Measurements from ENCODE around the gene CCDC9B. TPM values are rescaled to one million over a fixed set of nuclear protein-coding genes. Genes with fewer than 3 reads are reported as not detected.
A peak's percentile ranks its signal among the peaks of the same experiment; 100 is the strongest.

Gene CCDC9B
- polyA plus RNA-seq, 2 of the 4 experiments (the other 2 are of a cell fraction): 1.9 to 23.4 TPM

- FAIRE-seq (no peak), DNase-seq (ENCODE audit: low read depth in 1 of 2, low spot score in 1 of 2) (no peak), ATAC-seq (no peak)
- CTCF ChIA-PET: interaction anchor here (0.5 to 1.9 kb wide), 8 partner anchors 8 to 158 kb away, joined by 3 to 8 read pairs (median 4); no protein-coding TSS in a partner anchor
- TF ChIP-seq E2F6 (IDR thresholded peaks at IDR 0.05; ENCODE audit: borderline replicate concordance, low read depth): no peak
- no peak for TF ChIP-seq CBX8 (IDR thresholded peaks at IDR 0.05)
- no peak for TF ChIP-seq POLR2A (IDR thresholded peaks at IDR 0.05; ENCODE audit: low read length)
- TF ChIP-seq GATA3 (IDR thresholded peaks at IDR 0.05; ENCODE audit: borderline replicate concordance): no peak
- no peak for TF ChIP-seq HEYL (CRISPR knock-in tag; IDR thresholded peaks at IDR 0.05)
- TF ChIP-seq JUNB (IDR thresholded peaks at IDR 0.05): no peak
- TF ChIP-seq RNF2 (IDR thresholded peaks at IDR 0.05; ENCODE audit: borderline replicate concordance, low read depth): no peak
- no peak for TF ChIP-seq ELK1 (IDR thresholded peaks at IDR 0.05; ENCODE audit: low read depth, low read length)
- no peak for TF ChIP-seq TP53 (CRISPR knock-in tag; IDR thresholded peaks at IDR 0.05)
- no peak for TF ChIP-seq POLR2AphosphoS2 (conservative IDR thresholded peaks at IDR 0.05; ENCODE audit: low read length)
- TF ChIP-seq BHLHE40 (IDR thresholded peaks at IDR 0.05; ENCODE audit: low read depth, low read length): no peak
- TF ChIP-seq HOXB5 (CRISPR knock-in tag; IDR thresholded peaks at IDR 0.05): no peak
- TF ChIP-seq, protein P1, sequence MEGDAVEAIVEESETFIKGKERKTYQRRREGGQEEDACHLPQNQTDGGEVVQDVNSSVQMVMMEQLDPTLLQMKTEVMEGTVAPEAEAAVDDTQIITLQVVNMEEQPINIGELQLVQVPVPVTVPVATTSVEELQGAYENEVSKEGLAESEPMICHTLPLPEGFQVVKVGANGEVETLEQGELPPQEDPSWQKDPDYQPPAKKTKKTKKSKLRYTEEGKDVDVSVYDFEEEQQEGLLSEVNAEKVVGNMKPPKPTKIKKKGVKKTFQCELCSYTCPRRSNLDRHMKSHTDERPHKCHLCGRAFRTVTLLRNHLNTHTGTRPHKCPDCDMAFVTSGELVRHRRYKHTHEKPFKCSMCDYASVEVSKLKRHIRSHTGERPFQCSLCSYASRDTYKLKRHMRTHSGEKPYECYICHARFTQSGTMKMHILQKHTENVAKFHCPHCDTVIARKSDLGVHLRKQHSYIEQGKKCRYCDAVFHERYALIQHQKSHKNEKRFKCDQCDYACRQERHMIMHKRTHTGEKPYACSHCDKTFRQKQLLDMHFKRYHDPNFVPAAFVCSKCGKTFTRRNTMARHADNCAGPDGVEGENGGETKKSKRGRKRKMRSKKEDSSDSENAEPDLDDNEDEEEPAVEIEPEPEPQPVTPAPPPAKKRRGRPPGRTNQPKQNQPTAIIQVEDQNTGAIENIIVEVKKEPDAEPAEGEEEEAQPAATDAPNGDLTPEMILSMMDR (IDR thresholded peaks at IDR 0.05): no peak
- TF ChIP-seq, protein P2, sequence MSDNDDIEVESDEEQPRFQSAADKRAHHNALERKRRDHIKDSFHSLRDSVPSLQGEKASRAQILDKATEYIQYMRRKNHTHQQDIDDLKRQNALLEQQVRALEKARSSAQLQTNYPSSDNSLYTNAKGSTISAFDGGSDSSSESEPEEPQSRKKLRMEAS (IDR thresholded peaks at IDR 0.05): no peak
- TF ChIP-seq RAD21 (conservative IDR thresholded peaks at IDR 0.05 in 1 of 2, IDR thresholded peaks at IDR 0.05 in 1 of 2): no peak
- TF ChIP-seq BCL3 (IDR thresholded peaks at IDR 0.05): no peak
- Histone ChIP-seq H3K9me3 (no peaks in the 10 kb centered on the region), H3K4me1 (peaks cover 29% of the 10 kb centered on the region), H3K27ac (peak overlapping the region; percentile 87 to 94; a peak in 5 of 6 replicates), H3K4me2 (peak overlapping the region; percentile 94), H3K4me3 (no peak overlapping the region)
- WGBS (ENCODE audit: missing lambda C conversion rate): 84% methylated on average over 10 of the region's 11 CpGs
- POLR2A ChIA-PET: interaction anchor here (0.7 to 1.0 kb wide), 2 partner anchors 20 to 36 kb away, joined by 3 to 4 read pairs; no protein-coding TSS in a partner anchor
These were observed 41.2 kb upstream of the CCDC9B start for GRCh38 chr15:40381818-40382529.

GRCh38 chr15:40380636-40381035 is 39.9 kb upstream of the CCDC9B start:
- TF ChIP-seq ELK1 (IDR thresholded peaks at IDR 0.05; ENCODE audit: low read depth, low read length): no peak
- no peak for TF ChIP-seq JUNB (IDR thresholded peaks at IDR 0.05)
- no peak for TF ChIP-seq NR3C1 (IDR thresholded peaks at IDR 0.05)
- TF ChIP-seq, protein P3, sequence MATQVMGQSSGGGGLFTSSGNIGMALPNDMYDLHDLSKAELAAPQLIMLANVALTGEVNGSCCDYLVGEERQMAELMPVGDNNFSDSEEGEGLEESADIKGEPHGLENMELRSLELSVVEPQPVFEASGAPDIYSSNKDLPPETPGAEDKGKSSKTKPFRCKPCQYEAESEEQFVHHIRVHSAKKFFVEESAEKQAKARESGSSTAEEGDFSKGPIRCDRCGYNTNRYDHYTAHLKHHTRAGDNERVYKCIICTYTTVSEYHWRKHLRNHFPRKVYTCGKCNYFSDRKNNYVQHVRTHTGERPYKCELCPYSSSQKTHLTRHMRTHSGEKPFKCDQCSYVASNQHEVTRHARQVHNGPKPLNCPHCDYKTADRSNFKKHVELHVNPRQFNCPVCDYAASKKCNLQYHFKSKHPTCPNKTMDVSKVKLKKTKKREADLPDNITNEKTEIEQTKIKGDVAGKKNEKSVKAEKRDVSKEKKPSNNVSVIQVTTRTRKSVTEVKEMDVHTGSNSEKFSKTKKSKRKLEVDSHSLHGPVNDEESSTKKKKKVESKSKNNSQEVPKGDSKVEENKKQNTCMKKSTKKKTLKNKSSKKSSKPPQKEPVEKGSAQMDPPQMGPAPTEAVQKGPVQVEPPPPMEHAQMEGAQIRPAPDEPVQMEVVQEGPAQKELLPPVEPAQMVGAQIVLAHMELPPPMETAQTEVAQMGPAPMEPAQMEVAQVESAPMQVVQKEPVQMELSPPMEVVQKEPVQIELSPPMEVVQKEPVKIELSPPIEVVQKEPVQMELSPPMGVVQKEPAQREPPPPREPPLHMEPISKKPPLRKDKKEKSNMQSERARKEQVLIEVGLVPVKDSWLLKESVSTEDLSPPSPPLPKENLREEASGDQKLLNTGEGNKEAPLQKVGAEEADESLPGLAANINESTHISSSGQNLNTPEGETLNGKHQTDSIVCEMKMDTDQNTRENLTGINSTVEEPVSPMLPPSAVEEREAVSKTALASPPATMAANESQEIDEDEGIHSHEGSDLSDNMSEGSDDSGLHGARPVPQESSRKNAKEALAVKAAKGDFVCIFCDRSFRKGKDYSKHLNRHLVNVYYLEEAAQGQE (IDR thresholded peaks at IDR 0.05): no peak
- no peak for TF ChIP-seq HEYL (CRISPR knock-in tag; IDR thresholded peaks at IDR 0.05)
- CTCF ChIA-PET: interaction anchor here (1.2 to 1.9 kb wide), 2 partner anchors 10 to 12 kb away, joined by 4 to 5 read pairs; no protein-coding TSS in a partner anchor
- 96% methylated on average over 10 of the region's 10 CpGs for WGBS (ENCODE audit: missing lambda C conversion rate)
- Histone ChIP-seq H3K9me3 (no peaks in the 10 kb centered on the region), H3K4me1 (peaks cover 29% of the 10 kb centered on the region), H3K4me2 (no peak overlapping the region), H3K27ac (peak overlapping the region; percentile 17 to 76; a peak in 3 of 6 replicates), H3K4me3 (no peak overlapping the region)
- no peak for DNase-seq (ENCODE audit: low read depth in 1 of 2, low spot score in 1 of 2)
- POLR2A ChIA-PET: no interaction called here
- no peak for ATAC-seq
- FAIRE-seq: no peak
